Tibial nerve (tissue), 4 donors: ENCODE results near the gene RHOXF2.
"Not testable (repeated sequence)": the region's sequence is repeated elsewhere in the genome, so short reads cannot be mapped to it uniquely, and the experiment has no call there.

Source experiments
- CTCF ChIP-seq, 5 experiments: fragments of 200-600 bp in 3 of 5; fragments of 450-650 bp in 2 of 5; sonication (generic) in 3 of 5; IDR thresholded peaks; one replicate each; pipeline ENCODE4 v1.5.1; 2016 to 2019; ENCODE audit warnings: antibody characterized with exemption in 5 of 5, mild to moderate bottlenecking in 3 of 5, moderate library complexity in 2 of 5
- EP300 ChIP-seq, 2 donors: sonication (generic); formaldehyde crosslinking; IDR thresholded peaks; one replicate each; pipeline ENCODE4 v1.6.1; 2017; ENCODE audit warnings: antibody characterized with exemption in 2 of 2, mild to moderate bottlenecking in 1 of 2

GRCh38 chrX:120159086-120159485 lies 673 bp downstream of the RHOXF2 start:
- not testable (repeated sequence) for TF ChIP-seq CTCF, EP300 (IDR thresholded peaks at IDR 0.05)
